Ishikawa (cell line): ENCODE results near the gene EHD1.

Experiments
- CEBPB ChIP-seq: IDR thresholded peaks from 2 replicates; pipeline ENCODE4 v1.6.1; 2012
- CREB1 ChIP-seq: IDR thresholded peaks from 2 replicates; pipeline ENCODE4 v1.6.1; 2012; ENCODE audit warnings: low read depth
- EGR1 ChIP-seq: IDR thresholded peaks from 2 replicates; pipeline ENCODE4 v1.6.1; 2012
- EP300 ChIP-seq: IDR thresholded peaks from 2 replicates; pipeline ENCODE4 v1.6.1; 2012; ENCODE audit warnings: borderline replicate concordance
- FOXM1 ChIP-seq: IDR thresholded peaks from 2 replicates; pipeline ENCODE4 v1.6.1; 2012; ENCODE audit warnings: low read depth, borderline replicate concordance
- NFIC ChIP-seq: IDR thresholded peaks from 2 replicates; pipeline ENCODE4 v1.6.1; 2012
- RAD21 ChIP-seq: IDR thresholded peaks from 2 replicates; pipeline ENCODE4 v1.6.1; 2012; ENCODE audit warnings: low read depth
- REST ChIP-seq: IDR thresholded peaks from 2 replicates; pipeline ENCODE4 v1.6.1; 2012; ENCODE audit warnings: low read depth, mild to moderate bottlenecking
- TAF1 ChIP-seq: IDR thresholded peaks from 2 replicates; pipeline ENCODE4 v1.6.1; 2012; ENCODE audit warnings: low read depth, mild to moderate bottlenecking
- TCF12 ChIP-seq: IDR thresholded peaks from 2 replicates; pipeline ENCODE4 v1.6.1; 2012; ENCODE audit warnings: low read depth
- TEAD4 ChIP-seq: IDR thresholded peaks from 2 replicates; pipeline ENCODE4 v1.6.1; 2012
- YY1 ChIP-seq: IDR thresholded peaks from 2 replicates; pipeline ENCODE4 v1.6.1; 2012; ENCODE audit warnings: low read depth
- ZBTB7A ChIP-seq: IDR thresholded peaks from 2 replicates; pipeline ENCODE4 v1.6.1; 2012; ENCODE audit warnings: low read depth
- TF ChIP-seq, protein P1 (sequence below): IDR thresholded peaks from 2 replicates; pipeline ENCODE4 v1.6.1; 2012
- TF ChIP-seq, protein P2 (sequence below): IDR thresholded peaks from 2 replicates; pipeline ENCODE4 v1.6.1; 2012

Gene EHD1

DNA sequence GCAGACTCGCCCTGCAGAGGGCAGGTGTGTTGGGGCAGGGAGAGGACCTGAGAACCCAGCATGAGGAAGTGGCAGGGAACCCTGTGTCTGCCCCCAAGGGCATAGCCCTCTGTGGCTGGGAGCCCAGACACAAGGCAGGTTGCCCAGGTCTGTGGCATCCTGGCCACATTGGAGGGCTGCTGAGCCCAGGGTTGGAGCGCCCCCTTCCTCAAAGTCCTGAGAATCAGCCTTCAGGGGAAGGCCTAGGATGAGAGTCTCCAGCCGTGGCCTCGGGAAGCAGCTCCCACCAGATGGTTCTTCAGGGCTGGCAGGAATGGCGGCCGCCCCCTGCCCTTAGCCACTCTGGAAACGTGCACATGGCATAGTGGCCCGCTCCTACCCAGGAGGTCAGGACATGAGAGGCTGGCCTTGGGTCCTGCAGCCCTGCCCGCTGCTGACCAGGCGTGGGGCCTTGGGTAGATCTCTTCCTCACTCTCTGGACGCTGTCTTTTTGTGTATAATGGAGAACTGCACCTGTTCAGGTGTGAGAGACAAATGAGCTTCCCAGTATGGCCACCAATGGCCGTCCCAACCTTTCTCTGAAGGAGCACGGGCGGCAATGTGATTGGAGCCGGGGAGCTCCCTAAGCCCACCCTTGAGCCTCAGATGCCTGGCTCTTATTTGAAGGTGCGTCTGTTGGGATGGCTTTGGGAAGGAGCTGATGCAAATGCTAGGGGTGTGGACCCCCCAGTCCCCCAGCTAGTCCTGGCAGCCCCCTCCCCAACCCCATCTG is 29.4 kb downstream of the EHD1 start:
- TF ChIP-seq TAF1: no peak
- TF ChIP-seq, protein P1, sequence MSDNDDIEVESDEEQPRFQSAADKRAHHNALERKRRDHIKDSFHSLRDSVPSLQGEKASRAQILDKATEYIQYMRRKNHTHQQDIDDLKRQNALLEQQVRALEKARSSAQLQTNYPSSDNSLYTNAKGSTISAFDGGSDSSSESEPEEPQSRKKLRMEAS: no peak
- no peak for TF ChIP-seq CREB1
- no peak for TF ChIP-seq FOXM1
- TF ChIP-seq, protein P2, sequence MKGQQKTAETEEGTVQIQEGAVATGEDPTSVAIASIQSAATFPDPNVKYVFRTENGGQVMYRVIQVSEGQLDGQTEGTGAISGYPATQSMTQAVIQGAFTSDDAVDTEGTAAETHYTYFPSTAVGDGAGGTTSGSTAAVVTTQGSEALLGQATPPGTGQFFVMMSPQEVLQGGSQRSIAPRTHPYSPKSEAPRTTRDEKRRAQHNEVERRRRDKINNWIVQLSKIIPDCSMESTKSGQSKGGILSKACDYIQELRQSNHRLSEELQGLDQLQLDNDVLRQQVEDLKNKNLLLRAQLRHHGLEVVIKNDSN: no peak
- TF ChIP-seq ZBTB7A: no peak
- TF ChIP-seq CEBPB: no peak
- no peak for TF ChIP-seq TEAD4
- no peak for TF ChIP-seq EGR1
- no peak for TF ChIP-seq REST
- no peak for TF ChIP-seq YY1
- TF ChIP-seq RAD21: no peak
- no peak for TF ChIP-seq TCF12
- TF ChIP-seq EP300: no peak
- TF ChIP-seq NFIC: no peak

DNA sequence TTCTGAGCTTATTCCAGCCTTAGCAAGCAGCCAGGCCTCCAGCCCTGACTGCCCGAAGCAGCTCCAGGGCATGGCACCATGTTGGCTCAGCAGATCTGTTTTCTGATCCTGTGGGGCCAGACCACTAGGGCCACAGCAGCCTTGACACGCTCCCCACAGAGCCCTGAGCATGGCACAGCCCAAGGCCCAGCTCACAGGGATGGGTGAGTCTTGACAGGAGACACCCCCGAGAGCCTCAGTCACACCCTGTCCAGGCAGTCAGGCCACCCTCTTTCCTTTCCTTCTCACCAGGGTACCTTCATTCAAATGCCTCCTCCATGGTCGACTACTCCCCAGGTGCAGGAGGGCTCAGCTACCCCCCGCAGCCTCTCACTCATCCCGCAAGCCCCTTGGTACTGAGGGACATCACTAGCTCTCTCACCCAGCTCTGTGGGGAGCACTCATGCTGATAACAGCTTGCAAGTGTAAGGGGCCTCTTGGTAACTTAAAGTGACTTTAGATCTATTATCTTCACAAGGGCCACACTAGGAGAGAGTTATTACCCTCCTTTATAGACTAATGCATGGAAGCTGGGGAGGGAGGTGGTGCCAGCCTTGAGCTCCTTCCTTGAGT is 30.1 kb downstream of the EHD1 start:
- TF ChIP-seq YY1 (no peak), ZBTB7A (no peak)

DNA sequence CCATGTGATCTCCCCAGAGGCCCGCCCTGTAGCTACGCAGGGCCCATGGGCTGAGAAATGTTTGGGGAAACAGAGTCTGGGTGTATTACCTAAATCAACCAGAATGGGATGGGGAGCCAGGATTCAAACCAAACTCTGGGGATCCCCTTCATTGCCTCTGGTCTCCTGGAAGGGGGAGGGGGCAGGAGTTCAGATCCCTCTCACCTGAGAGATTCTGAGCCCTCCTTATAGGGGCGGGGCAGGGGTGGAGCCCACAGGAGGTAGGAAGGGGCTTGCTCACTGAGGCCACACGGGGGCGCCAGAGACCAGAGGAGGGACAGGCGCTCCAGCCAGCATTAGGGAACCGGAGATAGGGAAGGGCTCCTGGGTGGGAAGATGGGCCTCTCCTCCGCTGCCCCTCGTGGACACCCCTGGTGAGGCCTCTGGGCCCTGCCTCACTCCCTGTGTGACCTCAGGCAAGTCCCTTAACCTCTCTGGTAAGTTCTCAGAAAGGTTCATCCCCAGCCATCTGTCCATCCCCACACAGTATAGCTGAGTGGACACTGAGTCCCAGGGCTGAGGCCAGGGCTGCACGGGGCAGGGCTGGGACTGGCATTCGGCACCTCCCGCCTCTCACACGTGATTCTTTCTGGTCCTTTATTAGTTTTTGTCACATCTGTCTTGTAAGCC is 31.3 kb downstream of the EHD1 start:
- TF ChIP-seq, protein P1: peak; percentile 27; the same call in 1 of the 2 replicates
- TF ChIP-seq RAD21 (peak; percentile 98), CEBPB (no peak)
- TF ChIP-seq, protein P2: no peak

- TF ChIP-seq, protein P2: no peak
- TF ChIP-seq RAD21 (no peak), ZBTB7A (no peak), NFIC (no peak), YY1 (no peak), EGR1 (no peak), FOXM1 (no peak), TCF12 (no peak), TAF1 (no peak), CEBPB (no peak), EP300 (no peak), REST (no peak), TEAD4 (no peak), CREB1 (no peak)
- TF ChIP-seq, protein P1: no peak; the same call in 1 of the 2 replicates
Measured at GRCh38 chr11:64845129-64845775, 33.2 kb downstream of the EHD1 start.
